ENCODE measurements around the gene SEMA3E. TPM values are rescaled to one million over a fixed set of nuclear protein-coding genes. Genes with fewer than 3 reads are reported as not detected.

The SEMA3E gene
- total and polyA plus RNA-seq, 9 of the 15 experiments (the other 6 are each of a cell fraction or from before 2014, with no cell fraction given), result 0.01 to 1.4 (median 0.14) TPM; not detected in 2

GRCh38 chr7:83487801-83488200, 161.1 kb downstream of the SEMA3E start:
- ChIA-PET POLR2A (no interaction called here), CTCF (ENCODE audit: low intra/inter-chr PET ratio) (no interaction called here)
- Histone ChIP-seq H3K9ac (ENCODE audit: insufficient read depth in 1 of 2, low read depth in 2 of 2, low read length in 2 of 2) (no peak overlapping the region), H3K4me1 (replicated peaks in 1 of 2; ENCODE audit: control insufficient read depth in 2 of 2, insufficient read depth in 2 of 2, low read length in 2 of 2) (no peaks in the 10 kb centered on the region), H3K27me3 (ENCODE audit: control insufficient read depth in 2 of 2, insufficient read depth in 2 of 2, low read length in 2 of 2) (no peaks in the 10 kb centered on the region), H2AFZ (ENCODE audit: low read depth, low read length) (no peak overlapping the region), H3K4me3 (no peak overlapping the region), H3K9me3 (replicated peaks; ENCODE audit: control insufficient read depth, insufficient read depth, low read depth, low read length) (no peaks in the 10 kb centered on the region), H3K9me1 (ENCODE audit: control insufficient read depth, insufficient read depth, low read length) (no peaks in the 10 kb centered on the region), H3K27ac (ENCODE audit: extremely low read depth, low read depth, low read length) (no peak overlapping the region), H3K36me3 (ENCODE audit: control insufficient read depth, insufficient read depth, low read length) (no peaks in the 10 kb centered on the region), H3K79me2 (ENCODE audit: control insufficient read depth, insufficient read depth, low read length) (no peaks in the 10 kb centered on the region), H3K4me2 (ENCODE audit: insufficient read depth, low read length) (no peak overlapping the region), H4K20me1 (replicated peaks; ENCODE audit: control insufficient read depth, insufficient read depth, low read length) (no peaks in the 10 kb centered on the region)
- intact Hi-C loops (cut with micrococcal nuclease) (no loop called here), in situ Hi-C loops (cut with MboI) (no loop called here)
- no peak for DNase-seq (ENCODE audit: extremely low read depth in 1 of 4, low spot score in 3 of 4)
- no peak for FAIRE-seq
- no TSS peak for BruUV-seq (replicated peaks)
- 0% methylated on average over 2 of the region's 2 CpGs for WGBS (ENCODE audit: insufficient coverage, low coverage, missing lambda C conversion rate)
- no peak for ATAC-seq
- TF ChIP-seq ZNF165 (CRISPR knock-in tag; IDR thresholded peaks at IDR 0.05; ENCODE audit: borderline replicate concordance) (no peak), SMARCB1 (IDR thresholded peaks at IDR 0.05; ENCODE audit: insufficient read length, low read depth) (no peak), L3MBTL2 (IDR thresholded peaks at IDR 0.05) (no peak), DNMT1 (IDR thresholded peaks at IDR 0.05) (no peak), THRB (CRISPR knock-in tag; conservative IDR thresholded peaks at IDR 0.05) (no peak), NFIC (IDR thresholded peaks at IDR 0.05) (no peak), ZNF696 (CRISPR knock-in tag; conservative IDR thresholded peaks at IDR 0.05) (no peak), NRF1 (conservative IDR thresholded peaks at IDR 0.05 in 1 of 2, IDR thresholded peaks at IDR 0.05 in 1 of 2) (no peak), MCM7 (IDR thresholded peaks at IDR 0.05) (no peak), ELK3 (CRISPR knock-in tag; IDR thresholded peaks at IDR 0.05) (no peak), RAD21 (CRISPR knock-in tag; conservative IDR thresholded peaks at IDR 0.05 in 1 of 2, IDR thresholded peaks at IDR 0.05 in 1 of 2) (no peak), IRF9 (tag; IDR thresholded peaks at IDR 0.05) (no peak), RERE (CRISPR knock-in tag; IDR thresholded peaks at IDR 0.05; ENCODE audit: borderline replicate concordance) (no peak), NCOA6 (IDR thresholded peaks at IDR 0.05) (no peak)
